ENCODE measurements around the gene FAM210A. TPM values are rescaled to one million over a fixed set of nuclear protein-coding genes. Genes with fewer than 3 reads are reported as not detected.

The FAM210A gene
- total and polyA plus RNA-seq, 4 donors: 16.9 to 32.6 (median 20.1) TPM

- Histone ChIP-seq H3K27me3 (ENCODE audit: control insufficient read depth, insufficient read depth, low read length) (no peaks in the 10 kb centered on the region), H3K36me3 (ENCODE audit: control insufficient read depth, insufficient read depth, low read length) (peaks cover 9% of the 10 kb centered on the region), H3K4me1 (ENCODE audit: control insufficient read depth, insufficient read depth, low read length) (peaks cover 25% of the 10 kb centered on the region), H3K27ac (ENCODE audit: low read depth, low read length) (no peak overlapping the region), H3K4me3 (ENCODE audit: low read depth, low read length) (no peak overlapping the region), H3K9me3 (ENCODE audit: control insufficient read depth, insufficient read depth, low read length) (no peaks in the 10 kb centered on the region)
- WGBS (ENCODE audit: insufficient coverage): 85% methylated on average over 3 of the region's 10 CpGs
- no peak for DNase-seq (ENCODE audit: low read depth in 4 of 6, low spot score in 6 of 6)
These were observed 86.0 kb downstream of the FAM210A start for GRCh38 chr18:13640266-13640860.

DNA sequence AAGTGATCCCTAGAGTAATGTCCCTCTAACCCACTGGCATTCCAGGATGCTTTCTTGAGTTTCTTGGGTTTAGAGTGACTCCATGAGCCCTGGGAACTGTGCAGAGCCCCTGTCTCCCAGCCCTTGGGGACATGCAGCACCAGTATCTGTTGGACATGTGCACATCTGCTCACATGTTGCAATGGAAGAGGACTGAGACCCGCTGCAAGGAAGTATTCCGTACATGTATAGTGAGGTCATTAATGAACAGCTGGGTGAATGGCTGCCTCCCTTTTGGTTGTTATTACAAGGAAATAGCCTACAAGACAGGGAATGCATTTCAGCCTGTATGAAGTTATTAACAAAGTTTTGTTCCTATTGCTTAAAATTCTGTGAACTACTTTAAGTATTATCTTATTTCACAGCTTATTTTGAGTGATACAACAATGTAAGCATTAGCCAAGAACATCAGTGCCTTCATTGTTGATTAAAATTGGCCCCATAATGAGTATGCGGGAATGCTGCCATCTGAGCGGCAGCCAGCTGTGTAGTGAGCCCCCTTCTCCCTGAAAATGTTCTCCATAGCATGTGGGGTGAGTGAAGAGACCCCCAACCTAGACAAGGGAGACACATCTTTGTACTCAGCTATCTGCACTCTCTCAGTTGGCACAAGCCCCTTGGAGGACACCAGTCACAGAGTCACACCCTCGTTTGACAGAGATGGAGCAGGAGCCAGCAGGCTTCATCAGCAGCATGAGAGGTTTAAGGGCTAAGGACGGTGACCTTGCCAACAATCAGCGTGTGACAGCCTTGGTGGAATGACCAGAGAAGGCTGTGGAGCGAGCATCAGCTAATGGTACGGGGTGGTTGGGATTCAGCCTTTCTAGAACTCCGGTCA lies 87.4 kb downstream of the FAM210A start:
- peak in 2 of 6 donors; percentile 16 to 65 for DNase-seq (ENCODE audit: low read depth in 4 of 6, low spot score in 6 of 6)
- no peak overlapping the region for H3K4me3 ChIP-seq (ENCODE audit: low read depth, low read length)
- H3K4me1 ChIP-seq (ENCODE audit: control insufficient read depth, insufficient read depth, low read length): peaks cover 27% of the 10 kb centered on the region
- no peaks in the 10 kb centered on the region for H3K27me3 ChIP-seq (ENCODE audit: control insufficient read depth, insufficient read depth, low read length)
- WGBS (ENCODE audit: insufficient coverage): 67% methylated on average over 7 of the region's 10 CpGs
- H3K36me3 ChIP-seq (ENCODE audit: control insufficient read depth, insufficient read depth, low read length): peaks cover 4% of the 10 kb centered on the region
- H3K9me3 ChIP-seq (ENCODE audit: control insufficient read depth, insufficient read depth, low read length): no peaks in the 10 kb centered on the region
- H3K27ac ChIP-seq (ENCODE audit: low read depth, low read length): no peak overlapping the region

DNA sequence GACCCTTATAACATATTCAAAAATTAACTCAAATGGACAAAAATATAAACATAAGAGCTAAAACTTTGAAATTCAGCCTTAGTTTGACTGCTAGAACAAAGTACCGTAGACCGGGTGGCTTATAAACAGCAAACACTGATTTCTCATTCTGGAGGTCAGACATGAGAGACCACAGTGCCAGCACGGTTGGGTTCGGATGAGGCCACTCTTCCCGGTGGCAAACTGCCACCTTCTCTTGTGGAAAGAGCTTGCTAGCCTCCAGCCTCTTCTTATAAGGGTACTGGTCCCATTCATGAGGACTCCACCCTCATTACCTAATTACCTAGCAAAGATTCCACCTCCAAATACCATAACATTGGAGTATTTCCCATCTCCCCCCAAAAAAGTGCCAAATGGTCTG lies 91.3 kb downstream of the FAM210A start:
- no peak for DNase-seq (ENCODE audit: low read depth in 4 of 6, low spot score in 6 of 6)
- 84% methylated on average over 5 of the region's 5 CpGs for WGBS (ENCODE audit: insufficient coverage)
- Histone ChIP-seq H3K27me3 (ENCODE audit: control insufficient read depth, insufficient read depth, low read length) (no peaks in the 10 kb centered on the region), H3K27ac (ENCODE audit: low read depth, low read length) (no peak overlapping the region), H3K4me1 (ENCODE audit: control insufficient read depth, insufficient read depth, low read length) (peaks cover 15% of the 10 kb centered on the region), H3K36me3 (ENCODE audit: control insufficient read depth, insufficient read depth, low read length) (peaks cover 8% of the 10 kb centered on the region), H3K9me3 (ENCODE audit: control insufficient read depth, insufficient read depth, low read length) (no peaks in the 10 kb centered on the region), H3K4me3 (ENCODE audit: low read depth, low read length) (no peak overlapping the region)

DNA sequence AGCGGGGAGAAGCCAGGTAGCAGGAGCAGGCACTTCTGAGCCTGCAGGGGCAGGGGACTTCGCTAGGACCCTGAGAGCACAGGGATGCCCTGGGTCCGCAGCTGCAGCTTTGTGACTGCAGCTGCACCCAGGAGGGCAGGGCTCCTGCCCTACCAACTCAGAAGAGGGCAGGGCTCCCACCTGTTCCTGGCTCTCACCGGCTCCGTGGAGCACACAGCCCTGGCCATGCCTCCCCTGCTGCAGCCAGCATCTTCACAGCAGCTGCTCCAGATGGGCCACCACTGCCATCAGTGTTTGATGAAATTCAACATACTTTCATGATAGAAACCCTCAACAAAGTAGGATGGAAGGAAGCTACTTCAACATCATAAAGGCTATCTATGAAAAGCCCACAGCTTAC lies 92.7 kb downstream of the FAM210A start:
- Histone ChIP-seq H3K27ac (ENCODE audit: low read depth, low read length) (no peak overlapping the region), H3K27me3 (ENCODE audit: control insufficient read depth, insufficient read depth, low read length) (no peaks in the 10 kb centered on the region), H3K4me3 (ENCODE audit: low read depth, low read length) (no peak overlapping the region), H3K36me3 (ENCODE audit: control insufficient read depth, insufficient read depth, low read length) (peaks cover 8% of the 10 kb centered on the region), H3K4me1 (ENCODE audit: control insufficient read depth, insufficient read depth, low read length) (peaks cover 13% of the 10 kb centered on the region), H3K9me3 (ENCODE audit: control insufficient read depth, insufficient read depth, low read length) (no peaks in the 10 kb centered on the region)
- no peak for DNase-seq (ENCODE audit: low read depth in 4 of 6, low spot score in 6 of 6)
- WGBS (ENCODE audit: insufficient coverage): 90% methylated on average over 5 of the region's 5 CpGs

- DNase-seq (ENCODE audit: low read depth in 4 of 6, low spot score in 6 of 6): no peak
- Histone ChIP-seq H3K36me3 (ENCODE audit: control insufficient read depth, insufficient read depth, low read length) (peaks cover 18% of the 10 kb centered on the region), H3K27ac (ENCODE audit: low read depth, low read length) (no peak overlapping the region), H3K27me3 (ENCODE audit: control insufficient read depth, insufficient read depth, low read length) (no peaks in the 10 kb centered on the region), H3K9me3 (ENCODE audit: control insufficient read depth, insufficient read depth, low read length) (no peaks in the 10 kb centered on the region), H3K4me3 (ENCODE audit: low read depth, low read length) (no peak overlapping the region), H3K4me1 (ENCODE audit: control insufficient read depth, insufficient read depth, low read length) (peaks cover 31% of the 10 kb centered on the region)
- no CpG with 5 or more reads among the region's 7 CpGs for WGBS (ENCODE audit: insufficient coverage)
These were observed 95.6 kb downstream of the FAM210A start for GRCh38 chr18:13630716-13631268.

- H3K27ac ChIP-seq (ENCODE audit: low read depth, low read length): no peak overlapping the region
- H3K9me3 ChIP-seq (ENCODE audit: control insufficient read depth, insufficient read depth, low read length): no peaks in the 10 kb centered on the region
- 54% methylated on average over 7 of the region's 8 CpGs for WGBS (ENCODE audit: insufficient coverage)
- peaks cover 18% of the 10 kb centered on the region for H3K36me3 ChIP-seq (ENCODE audit: control insufficient read depth, insufficient read depth, low read length)
- peaks cover 32% of the 10 kb centered on the region for H3K4me1 ChIP-seq (ENCODE audit: control insufficient read depth, insufficient read depth, low read length)
- no peaks in the 10 kb centered on the region for H3K27me3 ChIP-seq (ENCODE audit: control insufficient read depth, insufficient read depth, low read length)
- H3K4me3 ChIP-seq (ENCODE audit: low read depth, low read length): no peak overlapping the region
- peak in 5 of 6 donors; percentile 66 to 96 (median 73) for DNase-seq (ENCODE audit: low read depth in 4 of 6, low spot score in 6 of 6)
These were observed 96.3 kb downstream of the FAM210A start for GRCh38 chr18:13629841-13630715.

GRCh38 chr18:13628211-13628610 lies 98.1 kb downstream of the FAM210A start:
- no peaks in the 10 kb centered on the region for H3K9me3 ChIP-seq (ENCODE audit: control insufficient read depth, insufficient read depth, low read length)
- no peak overlapping the region for H3K27ac ChIP-seq (ENCODE audit: low read depth, low read length)
- peaks cover 30% of the 10 kb centered on the region for H3K36me3 ChIP-seq (ENCODE audit: control insufficient read depth, insufficient read depth, low read length)
- H3K27me3 ChIP-seq (ENCODE audit: control insufficient read depth, insufficient read depth, low read length): no peaks in the 10 kb centered on the region
- WGBS (ENCODE audit: insufficient coverage): 28% methylated on average over 6 of the region's 9 CpGs
- no peak overlapping the region for H3K4me3 ChIP-seq (ENCODE audit: low read depth, low read length)
- DNase-seq (ENCODE audit: low read depth in 4 of 6, low spot score in 6 of 6): no peak
- H3K4me1 ChIP-seq (ENCODE audit: control insufficient read depth, insufficient read depth, low read length): peaks cover 48% of the 10 kb centered on the region

DNA sequence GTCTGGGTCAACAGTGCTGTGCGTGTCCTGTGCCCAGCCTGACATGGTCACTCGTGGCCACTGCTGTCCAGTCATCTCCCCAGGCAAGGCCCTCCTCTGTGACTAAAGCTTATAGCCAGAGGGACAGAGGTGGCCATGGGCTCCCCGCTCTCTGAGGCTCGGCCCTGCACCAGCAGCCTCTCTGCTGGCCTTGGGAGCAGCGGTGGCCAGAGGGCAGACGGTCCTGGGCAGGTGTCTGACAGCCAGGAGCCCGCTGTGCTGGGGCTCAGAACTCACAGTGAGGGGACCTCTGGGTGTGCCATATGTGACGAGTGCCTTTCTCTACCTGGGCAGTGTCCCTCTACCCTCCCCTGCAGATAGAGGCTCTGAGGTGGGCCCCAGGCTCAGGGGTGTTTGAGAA lies 98.7 kb downstream of the FAM210A start:
- Histone ChIP-seq H3K4me3 (ENCODE audit: low read depth, low read length) (no peak overlapping the region), H3K9me3 (ENCODE audit: control insufficient read depth, insufficient read depth, low read length) (no peaks in the 10 kb centered on the region), H3K27me3 (ENCODE audit: control insufficient read depth, insufficient read depth, low read length) (no peaks in the 10 kb centered on the region), H3K36me3 (ENCODE audit: control insufficient read depth, insufficient read depth, low read length) (peaks cover 31% of the 10 kb centered on the region), H3K4me1 (ENCODE audit: control insufficient read depth, insufficient read depth, low read length) (peaks cover 48% of the 10 kb centered on the region), H3K27ac (ENCODE audit: low read depth, low read length) (no peak overlapping the region)
- DNase-seq (ENCODE audit: low read depth in 4 of 6, low spot score in 6 of 6): no peak
- WGBS (ENCODE audit: insufficient coverage): 86% methylated on average over 8 of the region's 8 CpGs

- 87% methylated on average over 2 of the region's 2 CpGs for WGBS (ENCODE audit: insufficient coverage)
- no peak overlapping the region for H3K27ac ChIP-seq (ENCODE audit: low read depth, low read length)
- H3K27me3 ChIP-seq (ENCODE audit: control insufficient read depth, insufficient read depth, low read length): no peaks in the 10 kb centered on the region
- H3K4me3 ChIP-seq (ENCODE audit: low read depth, low read length): no peak overlapping the region
- DNase-seq (ENCODE audit: low read depth in 4 of 6, low spot score in 6 of 6): no peak
- peaks cover 48% of the 10 kb centered on the region for H3K4me1 ChIP-seq (ENCODE audit: control insufficient read depth, insufficient read depth, low read length)
- H3K9me3 ChIP-seq (ENCODE audit: control insufficient read depth, insufficient read depth, low read length): no peaks in the 10 kb centered on the region
- H3K36me3 ChIP-seq (ENCODE audit: control insufficient read depth, insufficient read depth, low read length): peaks cover 37% of the 10 kb centered on the region
These were observed 99.8 kb downstream of the FAM210A start for GRCh38 chr18:13626544-13626908.

All from spinal cord (tissue), 10 donors.